ENCODE measurements around the gene LRRN4.

DNA sequence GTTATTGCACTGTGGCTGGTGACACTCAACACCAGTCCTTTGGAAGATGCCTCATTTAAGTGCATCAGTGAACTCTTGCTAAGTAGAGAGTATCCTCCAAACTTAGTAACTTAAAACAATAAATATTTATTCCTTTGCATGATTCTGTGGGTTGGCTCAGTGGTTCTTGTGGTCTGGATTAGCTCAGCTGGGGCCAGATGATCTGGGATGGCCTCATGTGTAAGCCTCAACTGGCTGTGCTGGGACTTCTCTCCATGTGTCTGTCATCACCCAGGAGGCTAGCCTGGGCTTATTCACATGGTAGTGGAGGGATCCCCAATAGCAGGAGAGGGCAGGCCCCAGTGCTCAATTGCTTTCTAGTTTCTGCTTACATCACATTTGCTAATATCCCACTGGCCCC lies 8.3 kb downstream of the LRRN4 start:
- no peak for TF ChIP-seq GATA2 (IDR thresholded peaks at IDR 0.05; ENCODE audit: low read depth, low read length)
- no peak for TF ChIP-seq GATA3 (IDR thresholded peaks at IDR 0.05; ENCODE audit: low read depth, low read length)

Data from SH-SY5Y (cell line).